ENCODE data around the gene LRRC45.

DNA sequence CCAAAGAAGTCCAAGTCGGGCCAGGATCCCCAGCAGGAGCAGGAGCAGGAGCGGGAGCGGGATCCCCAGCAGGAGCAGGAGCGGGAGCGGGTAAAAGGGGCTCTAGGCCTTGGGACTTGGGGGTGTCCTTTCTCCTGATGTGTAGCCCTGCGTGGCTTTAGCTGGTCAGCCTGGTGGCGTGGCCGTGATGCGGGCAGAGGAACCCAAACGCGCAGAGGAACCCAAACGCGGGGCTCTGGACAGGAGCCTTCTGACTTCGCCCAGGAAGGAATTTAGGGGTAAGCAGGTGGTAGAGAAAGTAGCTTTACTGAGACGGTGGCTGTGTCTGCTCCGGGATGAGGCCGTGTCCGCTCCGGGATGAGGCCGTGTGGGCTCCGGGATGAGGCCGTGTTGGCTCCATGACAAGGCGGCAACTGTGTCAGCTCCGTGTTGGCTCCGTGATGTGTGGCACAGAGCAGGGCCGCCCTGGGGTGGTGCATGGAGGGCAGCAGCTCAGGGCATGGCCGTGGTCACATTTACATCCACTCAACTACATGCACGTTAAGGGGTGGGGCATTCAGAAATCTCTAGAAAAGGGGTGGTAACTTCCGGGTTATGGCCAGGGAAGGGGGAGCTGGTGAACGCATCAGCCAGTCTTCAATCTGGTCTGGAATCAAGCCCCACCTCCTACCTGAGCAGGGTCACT, 26.2 kb upstream of the LRRC45 start:
- no peak for TF ChIP-seq EZH2 (IDR thresholded peaks at IDR 0.05; ENCODE audit: borderline replicate concordance, low read length)
- TF ChIP-seq, protein P1, sequence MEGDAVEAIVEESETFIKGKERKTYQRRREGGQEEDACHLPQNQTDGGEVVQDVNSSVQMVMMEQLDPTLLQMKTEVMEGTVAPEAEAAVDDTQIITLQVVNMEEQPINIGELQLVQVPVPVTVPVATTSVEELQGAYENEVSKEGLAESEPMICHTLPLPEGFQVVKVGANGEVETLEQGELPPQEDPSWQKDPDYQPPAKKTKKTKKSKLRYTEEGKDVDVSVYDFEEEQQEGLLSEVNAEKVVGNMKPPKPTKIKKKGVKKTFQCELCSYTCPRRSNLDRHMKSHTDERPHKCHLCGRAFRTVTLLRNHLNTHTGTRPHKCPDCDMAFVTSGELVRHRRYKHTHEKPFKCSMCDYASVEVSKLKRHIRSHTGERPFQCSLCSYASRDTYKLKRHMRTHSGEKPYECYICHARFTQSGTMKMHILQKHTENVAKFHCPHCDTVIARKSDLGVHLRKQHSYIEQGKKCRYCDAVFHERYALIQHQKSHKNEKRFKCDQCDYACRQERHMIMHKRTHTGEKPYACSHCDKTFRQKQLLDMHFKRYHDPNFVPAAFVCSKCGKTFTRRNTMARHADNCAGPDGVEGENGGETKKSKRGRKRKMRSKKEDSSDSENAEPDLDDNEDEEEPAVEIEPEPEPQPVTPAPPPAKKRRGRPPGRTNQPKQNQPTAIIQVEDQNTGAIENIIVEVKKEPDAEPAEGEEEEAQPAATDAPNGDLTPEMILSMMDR (conservative IDR thresholded peaks at IDR 0.05 in 1 of 2, IDR thresholded peaks at IDR 0.05 in 1 of 2; ENCODE audit: extremely low read depth in 1 of 2, insufficient read depth in 1 of 2, low read depth in 1 of 2, low read length in 2 of 2): no peak
